H9 (cell line): ENCODE results near the gene GALNT10. TPM values are rescaled to one million over a fixed set of nuclear protein-coding genes. Genes with fewer than 3 reads are reported as not detected.

Experiments
- DNase-seq: peaks from one replicate; pipeline ENCODE4 v3.0.0-alpha.2; 2017
- H2AFZ ChIP-seq: one replicate; pipeline ENCODE4 v1.6.1; 2013; ENCODE audit warnings: mild to moderate bottlenecking, low read length, control low read depth, moderate library complexity
- H2AK5ac ChIP-seq: 2 replicates; pipeline ENCODE4 v1.6.1; 2013; ENCODE audit warnings: low read length, control low read depth, mixed read lengths; ENCODE audit not compliant: insufficient read length
- H2BK120ac ChIP-seq: one replicate; pipeline ENCODE4 v1.6.1; 2013; ENCODE audit warnings: low read depth, mild to moderate bottlenecking, low read length, control low read depth, inconsistent platforms; ENCODE audit not compliant: poor library complexity, severe bottlenecking
- H2BK12ac ChIP-seq: 2 replicates; pipeline ENCODE4 v1.6.1; 2013; ENCODE audit warnings: low read length, control low read depth, mixed read lengths, low read depth; ENCODE audit not compliant: insufficient read length
- H2BK15ac ChIP-seq: 2 replicates; pipeline ENCODE4 v1.6.1; 2013; ENCODE audit warnings: low read depth, low read length, control low read depth
- H2BK20ac ChIP-seq: one replicate; pipeline ENCODE4 v1.6.1; 2013; ENCODE audit warnings: low read depth, mild to moderate bottlenecking, low read length, control low read depth, inconsistent platforms; ENCODE audit not compliant: poor library complexity, severe bottlenecking
- H2BK5ac ChIP-seq: 2 replicates; pipeline ENCODE4 v1.6.1; 2013; ENCODE audit warnings: low read length, control low read depth, mixed read lengths; ENCODE audit not compliant: insufficient read length
- H3K14ac ChIP-seq: 2 replicates; pipeline ENCODE4 v1.6.1; 2013; ENCODE audit warnings: low read length, control low read depth; ENCODE audit not compliant: insufficient read depth
- H3K18ac ChIP-seq: 2 replicates; pipeline ENCODE4 v1.6.1; 2013; ENCODE audit warnings: low read depth, mild to moderate bottlenecking, mixed read lengths, low read length, control low read depth; ENCODE audit not compliant: insufficient read length
- H3K23ac ChIP-seq: 2 replicates; pipeline ENCODE4 v1.6.1; 2013; ENCODE audit warnings: low read length, control low read depth, mixed read lengths, low read depth; ENCODE audit not compliant: insufficient read length
- H3K23me2 ChIP-seq: 2 replicates; pipeline ENCODE4 v1.6.1; 2013; ENCODE audit warnings: low read depth, mild to moderate bottlenecking, mixed read lengths, low read length, control low read depth; ENCODE audit not compliant: insufficient read length, poor library complexity, severe bottlenecking
- H3K27ac ChIP-seq: 2 replicates; pipeline ENCODE4 v1.5.1; 2013; ENCODE audit warnings: low read length, control low read depth, mixed read lengths, low read depth; ENCODE audit not compliant: insufficient read length
- H3K27me3 ChIP-seq: 2 replicates; pipeline ENCODE4 v1.6.1; 2013; ENCODE audit warnings: low read length, control low read depth, inconsistent platforms; ENCODE audit not compliant: insufficient read depth
- H3K4ac ChIP-seq: 2 replicates; pipeline ENCODE4 v1.6.1; 2013; ENCODE audit warnings: low read depth, mild to moderate bottlenecking, control low read depth, inconsistent platforms, low read length, moderate library complexity
- H3K4me1 ChIP-seq: 2 replicates; pipeline ENCODE4 v1.6.1; 2013; ENCODE audit warnings: low read length, control low read depth, inconsistent platforms; ENCODE audit not compliant: insufficient read depth
- H3K4me2 ChIP-seq: 2 replicates; pipeline ENCODE4 v1.6.1; 2013; ENCODE audit warnings: low read length, control low read depth, mixed read lengths; ENCODE audit not compliant: insufficient read length, insufficient read depth
- H3K56ac ChIP-seq: 2 replicates; pipeline ENCODE4 v1.6.1; 2013; ENCODE audit warnings: low read depth, mild to moderate bottlenecking, mixed read lengths, low read length, control low read depth; ENCODE audit not compliant: insufficient read length
- H3K79me1 ChIP-seq: 2 replicates; pipeline ENCODE4 v1.6.1; 2013; ENCODE audit warnings: low read depth, mild to moderate bottlenecking, moderate library complexity, low read length, control low read depth, inconsistent platforms; ENCODE audit not compliant: insufficient read depth, poor library complexity, severe bottlenecking
- H3K79me2 ChIP-seq: 2 replicates; pipeline ENCODE4 v1.6.1; 2013; ENCODE audit warnings: low read length, control low read depth, inconsistent platforms; ENCODE audit not compliant: insufficient read depth
- H3K9ac ChIP-seq: 2 replicates; pipeline ENCODE4 v1.6.1; 2013; ENCODE audit warnings: low read length, control low read depth, mixed read lengths; ENCODE audit not compliant: insufficient read length; ENCODE audit errors: extremely low read depth
- H3K9me3 ChIP-seq: one replicate; pipeline ENCODE4 v1.6.1; 2013; ENCODE audit warnings: low read depth, low read length, inconsistent platforms; ENCODE audit not compliant: control insufficient read depth
- H3T11ph ChIP-seq: one replicate; pipeline ENCODE4 v1.6.1; 2013; ENCODE audit warnings: mild to moderate bottlenecking, low read length, control low read depth, inconsistent platforms
- H4K20me1 ChIP-seq: one replicate; pipeline ENCODE4 v1.6.1; 2013; ENCODE audit not compliant: control insufficient read depth, insufficient read length, insufficient read depth
- H4K5ac ChIP-seq: 2 replicates; pipeline ENCODE4 v1.6.1; 2013; ENCODE audit warnings: low read depth, mild to moderate bottlenecking, mixed read lengths, low read length, control low read depth; ENCODE audit not compliant: insufficient read length
- H4K8ac ChIP-seq: replicated peaks from 2 replicates; pipeline ENCODE4 v1.6.1; 2013; ENCODE audit warnings: low read length, control low read depth, mixed read lengths, low read depth; ENCODE audit not compliant: insufficient read length
- H4K91ac ChIP-seq: 2 replicates; pipeline ENCODE4 v1.6.1; 2013; ENCODE audit warnings: low read depth, mild to moderate bottlenecking, moderate library complexity, mixed read lengths, low read length, control low read depth; ENCODE audit not compliant: insufficient read length
- H3K27ac Mint-ChIP-seq, 3 experiments: 2 replicates in 2 of 3; 3 replicates in 1 of 3; pipeline ENCODE4 v1.8.0; 2020 to 2021; ENCODE audit warnings: mixed read lengths in 3 of 3, mild to moderate bottlenecking in 1 of 3, moderate library complexity in 1 of 3
- H3K27me3 Mint-ChIP-seq: 2 replicates; pipeline ENCODE4 v1.8.0; 2021; ENCODE audit warnings: low read depth, mild to moderate bottlenecking, moderate library complexity, mixed read lengths
- H3K36me3 Mint-ChIP-seq, 3 experiments: 2 replicates in 2 of 3; 3 replicates in 1 of 3; pipeline ENCODE4 v1.8.0; 2020 to 2021; ENCODE audit warnings: low read depth in 3 of 3, mixed read lengths in 3 of 3; ENCODE audit not compliant: insufficient read depth in 1 of 3
- H3K4me1 Mint-ChIP-seq, 2 experiments: 2 replicates each; pipeline ENCODE4 v1.8.0; 2020; ENCODE audit warnings: mixed read lengths in 2 of 2
- H3K4me3 Mint-ChIP-seq, 2 experiments: 2 replicates in 1 of 2; 3 replicates in 1 of 2; pipeline ENCODE4 v1.8.0; 2020 to 2021; ENCODE audit warnings: mild to moderate bottlenecking in 2 of 2, mixed read lengths in 2 of 2, moderate library complexity in 1 of 2
- H3K9me3 Mint-ChIP-seq, 2 experiments: 2 replicates in 1 of 2; 3 replicates in 1 of 2; pipeline ENCODE4 v1.8.0; 2020; ENCODE audit warnings: mild to moderate bottlenecking in 2 of 2, mixed read lengths in 2 of 2, moderate library complexity in 1 of 2
- CTCF ChIP-seq: fragments of 200-600 bp; sonication (generic); conservative IDR thresholded peaks from 3 replicates; pipeline ENCODE4 v1.8.0; 2021; ENCODE audit warnings: antibody characterized with exemption, mild to moderate bottlenecking
- WGBS: extraction: QIAGEN DNeasy Blood & Tissue Kit; methylation state at CpG from one replicate; pipeline ENCODE4 v1.1.7; 2013; ENCODE audit warnings: missing lambda C conversion rate, low lambda C conversion rate, mixed read lengths; ENCODE audit not compliant: insufficient read length; ENCODE audit errors: extremely low coverage; 5-methylcytosine and 5-hydroxymethylcytosine counted together
- total RNA-seq: library from RNA; stranded (reverse); gene quantifications from 2 replicates; pipeline ENCODE4 v1.2.1, GENCODE V29; 2021

GALNT10 gene
- total RNA-seq, 1 experiment from 2014 or later: 15.4 TPM

GRCh38 chr5:154309805-154310204, 119.3 kb downstream of the GALNT10 start:
- no peak overlapping the region for H4K8ac ChIP-seq
- H2BK15ac ChIP-seq: no peak overlapping the region
- Mint-ChIP-seq H3K4me1 (no peaks in the 10 kb centered on the region), H3K27me3 (no peaks in the 10 kb centered on the region), H3K36me3 (peaks cover 0 to 2% (median under 1%) of the 10 kb centered on the region in 3 experiments; a peak in 1 of 7 replicates), H3K27ac (no peak overlapping the region), H3K4me3 (no peak overlapping the region), H3K9me3 (no peaks in the 10 kb centered on the region; a peak in 1 of 5 replicates)
- H3K56ac ChIP-seq: no peak overlapping the region
- H3K18ac ChIP-seq: no peak overlapping the region
- H3K27me3 ChIP-seq: no peaks in the 10 kb centered on the region
- H3K23me2 ChIP-seq: no peaks in the 10 kb centered on the region
- no peaks in the 10 kb centered on the region for H4K20me1 ChIP-seq
- no peak overlapping the region for H3K23ac ChIP-seq
- H3K79me1 ChIP-seq: no peaks in the 10 kb centered on the region
- H3K9me3 ChIP-seq: no peaks in the 10 kb centered on the region
- H4K5ac ChIP-seq: no peak overlapping the region
- H3K4ac ChIP-seq: no peak overlapping the region
- no peak overlapping the region for H2BK120ac ChIP-seq
- no peak overlapping the region for H2BK20ac ChIP-seq
- H3T11ph ChIP-seq: no peak overlapping the region
- H3K4me2 ChIP-seq: no peak overlapping the region
- no peaks in the 10 kb centered on the region for H3K4me1 ChIP-seq
- H2AFZ ChIP-seq: no peak overlapping the region
- H3K9ac ChIP-seq: no peak overlapping the region
- no peak overlapping the region for H2BK5ac ChIP-seq
- H3K14ac ChIP-seq: no peak overlapping the region
- H3K27ac ChIP-seq: no peak overlapping the region
- no peak overlapping the region for H2AK5ac ChIP-seq
- no peak for DNase-seq
- no peak overlapping the region for H4K91ac ChIP-seq
- no peak for TF ChIP-seq CTCF
- no peaks in the 10 kb centered on the region for H3K79me2 ChIP-seq
- H2BK12ac ChIP-seq: no peak overlapping the region
- WGBS: no CpG with 5 or more reads among the region's 8 CpGs
